ENCODE data around the gene TGM3. TPM values are rescaled to one million over a fixed set of nuclear protein-coding genes. Genes with fewer than 3 reads are reported as not detected.

Gene TGM3
- total RNA-seq, 1 donor from 2014 or later, result not detected

GRCh38 chr20:2337142-2337541 is 41.3 kb downstream of the TGM3 start:
- no peak for TF ChIP-seq CTCF (IDR thresholded peaks at IDR 0.05; ENCODE audit: borderline replicate concordance)
- H3K4me1 ChIP-seq, result no peaks in the 10 kb centered on the region
- no peak overlapping the region for H3K27ac ChIP-seq (replicated peaks)
- H3K4me3 ChIP-seq, result no peak overlapping the region
- no peaks in the 10 kb centered on the region for H3K36me3 ChIP-seq
- intact Hi-C loops (cut with micrococcal nuclease), result no loop called here
- no peaks in the 10 kb centered on the region for H3K9me3 ChIP-seq (replicated peaks)
- DNase-seq, result no peak
- peaks cover 51% of the 10 kb centered on the region for H3K27me3 ChIP-seq (ENCODE audit: low read depth)

- intact Hi-C loops (cut with micrococcal nuclease), result no loop called here
- Histone ChIP-seq H3K27me3 (ENCODE audit: low read depth) (peaks cover 46% of the 10 kb centered on the region), H3K27ac (replicated peaks) (no peak overlapping the region)
Measured at GRCh38 chr20:2338411-2339066, 42.7 kb downstream of the TGM3 start.

GRCh38 chr20:2340136-2340535 is 44.3 kb downstream of the TGM3 start:
- H3K27ac ChIP-seq (replicated peaks), result no peak overlapping the region
- no peaks in the 10 kb centered on the region for H3K4me1 ChIP-seq
- peaks cover 55% of the 10 kb centered on the region for H3K27me3 ChIP-seq (ENCODE audit: low read depth)
- no peaks in the 10 kb centered on the region for H3K36me3 ChIP-seq
- no peak for DNase-seq
- no peak for TF ChIP-seq CTCF (IDR thresholded peaks at IDR 0.05; ENCODE audit: borderline replicate concordance)
- intact Hi-C loops (cut with micrococcal nuclease), result no loop called here
- H3K4me3 ChIP-seq, result no peak overlapping the region
- peaks cover 5% of the 10 kb centered on the region for H3K9me3 ChIP-seq (replicated peaks)

More at GRCh38 chr20:2338411-2339066, 42.7 kb downstream of the TGM3 start:
- no peaks in the 10 kb centered on the region for H3K36me3 ChIP-seq
- DNase-seq, result no peak
- H3K4me1 ChIP-seq, result no peaks in the 10 kb centered on the region
- no peak overlapping the region for H3K4me3 ChIP-seq
- no peak for TF ChIP-seq CTCF (IDR thresholded peaks at IDR 0.05; ENCODE audit: borderline replicate concordance)
- H3K9me3 ChIP-seq (replicated peaks), result peaks cover 2% of the 10 kb centered on the region

- TF ChIP-seq CTCF (IDR thresholded peaks at IDR 0.05; ENCODE audit: borderline replicate concordance), result no peak
- no peak for DNase-seq
- Histone ChIP-seq H3K27ac (replicated peaks) (no peak overlapping the region), H3K27me3 (ENCODE audit: low read depth) (peaks cover 61% of the 10 kb centered on the region), H3K4me3 (no peak overlapping the region), H3K4me1 (no peaks in the 10 kb centered on the region), H3K36me3 (no peaks in the 10 kb centered on the region), H3K9me3 (replicated peaks) (peaks cover 5% of the 10 kb centered on the region)
- intact Hi-C loops (cut with micrococcal nuclease), result no loop called here
Measured at GRCh38 chr20:2340823-2341222, 45.0 kb downstream of the TGM3 start.

GRCh38 chr20:2341336-2341735 is 45.5 kb downstream of the TGM3 start:
- TF ChIP-seq CTCF (IDR thresholded peaks at IDR 0.05; ENCODE audit: borderline replicate concordance), result no peak
- H3K27me3 ChIP-seq (ENCODE audit: low read depth), result peaks cover 66% of the 10 kb centered on the region
- no peak overlapping the region for H3K4me3 ChIP-seq
- no peak for DNase-seq
- peaks cover 5% of the 10 kb centered on the region for H3K9me3 ChIP-seq (replicated peaks)
- H3K36me3 ChIP-seq, result no peaks in the 10 kb centered on the region
- intact Hi-C loops (cut with micrococcal nuclease), result no loop called here
- no peak overlapping the region for H3K27ac ChIP-seq (replicated peaks)
- H3K4me1 ChIP-seq, result no peaks in the 10 kb centered on the region

Measured in left ventricle myocardium inferior (tissue), 1 donor.